NCI-H446 (cell line): Measurements from ENCODE around the gene HTR3A.
"Not testable (repeated sequence)": the region's sequence is repeated elsewhere in the genome, so short reads cannot be mapped to it uniquely, and the experiment has no call there.

Experiments used
- DNase-seq, 2 experiments: peaks; one replicate each; lab custom pipeline; 2025; lab: John Stamatoyannopoulos, UW

HTR3A gene

GRCh38 chr11:113974741-113975470 is at the start of gene HTR3A:
HTR3A (plus strand) TSS chr11:113975108; CDS start chr11:113975326, 218 bp downstream.
- peak in 1 of 2 experiments; percentile 51 for DNase-seq

DNA sequence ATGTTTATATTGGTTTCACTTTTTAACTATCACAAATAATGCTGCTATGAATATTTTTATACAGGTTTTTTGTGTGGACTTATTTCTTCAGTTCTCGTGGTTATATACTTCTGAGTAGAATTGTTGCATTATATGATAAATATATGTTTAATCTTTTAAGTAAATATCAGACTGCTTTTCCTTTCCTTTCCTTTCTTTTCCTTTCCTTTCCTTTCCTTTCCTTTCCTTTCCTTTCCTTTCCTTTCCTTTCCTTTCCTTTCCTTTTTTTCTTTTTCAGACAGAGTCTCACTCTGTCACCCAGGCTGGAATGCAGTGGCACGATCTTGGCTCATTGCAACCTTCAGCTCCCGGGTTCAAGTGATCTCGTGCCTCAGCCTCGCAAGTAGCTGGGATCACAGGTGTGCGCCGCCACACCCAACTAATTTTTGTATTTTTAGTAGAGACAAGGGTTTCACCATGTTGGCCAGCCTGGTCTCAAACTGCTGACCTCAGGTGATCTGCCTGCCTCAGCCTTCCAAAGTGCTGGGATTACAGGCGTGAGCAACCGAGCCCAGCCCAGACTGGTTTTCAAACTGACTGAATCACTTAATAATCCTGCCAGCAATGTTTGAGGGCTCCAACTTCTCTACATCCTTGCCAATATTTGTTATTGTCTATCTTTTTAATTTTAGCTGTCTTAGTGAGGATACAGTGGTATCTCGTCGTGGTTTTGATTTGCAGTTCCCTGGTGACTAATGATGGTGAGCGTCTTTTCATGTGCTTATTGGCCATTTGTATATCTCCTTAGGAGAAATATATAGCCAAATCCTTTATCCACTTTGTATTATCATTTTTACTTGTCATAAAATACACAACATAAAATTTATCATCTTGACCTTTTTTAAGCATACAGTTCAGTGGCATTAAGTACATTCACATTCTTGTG is 48.4 kb upstream of the HTR3A start:
- DNase-seq: no peak

DNA sequence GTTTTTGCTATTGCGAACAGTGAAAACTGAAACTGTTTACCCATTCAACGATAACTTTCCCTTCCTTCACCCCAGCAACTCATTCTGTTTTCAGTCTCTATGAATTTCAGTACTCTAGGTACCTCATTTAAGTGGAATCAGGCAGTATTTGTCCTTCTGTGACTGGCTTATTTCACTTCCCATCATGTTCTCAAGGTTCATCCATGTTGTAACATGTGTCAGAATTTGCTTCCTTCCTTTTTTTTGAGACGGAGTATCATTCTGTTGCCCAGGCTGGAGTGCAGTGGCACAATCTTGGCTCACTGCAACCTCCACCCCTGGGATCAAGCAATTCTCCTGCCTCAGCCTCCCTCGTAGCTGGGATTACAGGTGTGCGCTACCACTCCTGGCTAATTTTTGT is 46.6 kb upstream of the HTR3A start:
- DNase-seq: no peak

- no peak for DNase-seq
Observed at GRCh38 chr11:113932788-113933187, 42.1 kb upstream of the HTR3A start.

- DNase-seq: not testable (repeated sequence)
Observed at GRCh38 chr11:113934193-113934592, 40.7 kb upstream of the HTR3A start.

DNA sequence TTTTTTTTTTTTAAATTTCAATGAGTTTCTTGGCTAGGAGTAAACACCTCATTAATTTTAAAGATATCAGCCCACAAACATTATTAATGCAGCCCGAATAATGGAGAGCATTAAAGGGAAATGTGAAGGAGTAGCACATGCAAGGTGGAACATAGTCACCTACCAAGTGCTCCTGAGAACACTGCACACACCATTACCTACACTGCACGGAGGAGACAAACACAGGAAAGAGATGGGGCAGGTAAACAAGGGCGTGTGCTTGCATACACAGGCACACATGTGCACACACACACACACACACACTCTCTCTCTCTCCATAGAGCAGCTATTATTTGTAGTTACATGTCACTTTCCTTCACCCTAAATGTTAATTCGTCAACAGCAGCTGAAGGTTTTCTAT is 40.1 kb upstream of the HTR3A start:
- DNase-seq: no peak

- no peak for DNase-seq
Observed at GRCh38 chr11:113935858-113936257, 39.0 kb upstream of the HTR3A start.

DNA sequence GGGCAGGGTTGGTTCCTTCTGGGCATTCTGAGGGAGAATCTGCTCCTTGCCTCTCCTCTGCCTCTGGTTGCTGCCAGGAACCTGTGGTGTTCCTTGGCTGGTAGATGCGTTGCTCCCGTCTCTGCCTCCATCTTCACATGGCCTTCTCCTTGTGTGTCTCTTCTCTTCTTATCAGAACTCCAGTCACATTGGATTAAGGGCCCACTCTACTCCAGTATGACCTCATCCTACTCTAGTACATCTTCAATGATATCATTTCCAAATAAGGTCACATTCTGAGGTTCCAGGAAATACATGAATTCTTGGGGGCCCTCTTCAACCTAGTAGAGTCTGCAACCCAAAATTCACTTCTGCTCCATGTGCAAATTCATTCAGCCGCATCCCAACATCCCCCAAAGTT is 37.0 kb upstream of the HTR3A start:
- no peak for DNase-seq

- no peak for DNase-seq
Observed at GRCh38 chr11:113942256-113942655, 32.7 kb upstream of the HTR3A start.

DNA sequence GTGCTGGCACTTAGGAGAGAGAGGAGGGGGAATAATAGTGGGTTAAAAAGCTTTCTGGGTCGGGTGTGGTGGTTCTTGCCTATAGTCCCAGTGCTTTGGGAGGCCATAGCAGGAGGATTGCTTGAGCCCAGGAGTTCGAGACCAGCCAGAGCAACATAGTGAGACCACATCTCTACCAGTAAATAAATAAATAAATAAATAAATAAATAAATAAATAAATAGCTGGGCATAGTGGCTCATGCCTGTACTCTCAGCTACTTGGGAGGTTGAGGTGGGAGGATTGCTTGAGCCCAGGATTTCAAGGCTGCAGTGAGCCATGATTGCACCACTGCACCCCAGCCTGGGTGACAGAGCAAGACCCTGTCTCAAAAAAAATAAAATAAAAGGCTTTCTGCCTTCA is 28.7 kb upstream of the HTR3A start:
- not testable (repeated sequence) for DNase-seq

DNA sequence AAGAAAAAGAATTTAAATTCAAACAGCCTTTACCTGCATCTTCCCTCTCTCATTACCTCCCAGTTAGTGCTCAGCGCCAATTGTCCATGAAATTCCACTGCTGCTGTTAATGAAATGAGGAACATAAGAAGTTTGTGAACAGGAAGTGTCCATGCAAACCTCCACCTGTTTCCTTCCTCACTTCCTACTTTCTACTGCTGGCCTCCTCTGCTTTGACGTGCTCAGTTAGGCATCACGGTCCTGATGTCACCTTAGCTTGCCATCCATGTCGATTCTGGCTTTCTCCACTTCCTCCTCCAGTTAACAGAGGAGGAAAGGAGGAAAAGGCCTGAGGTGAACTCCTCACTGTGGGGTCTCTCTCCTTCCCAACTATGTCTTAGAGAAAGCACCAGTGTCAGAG is 26.9 kb upstream of the HTR3A start:
- no peak for DNase-seq

GRCh38 chr11:113949891-113950290 is 25.0 kb upstream of the HTR3A start:
- DNase-seq: no peak

DNA sequence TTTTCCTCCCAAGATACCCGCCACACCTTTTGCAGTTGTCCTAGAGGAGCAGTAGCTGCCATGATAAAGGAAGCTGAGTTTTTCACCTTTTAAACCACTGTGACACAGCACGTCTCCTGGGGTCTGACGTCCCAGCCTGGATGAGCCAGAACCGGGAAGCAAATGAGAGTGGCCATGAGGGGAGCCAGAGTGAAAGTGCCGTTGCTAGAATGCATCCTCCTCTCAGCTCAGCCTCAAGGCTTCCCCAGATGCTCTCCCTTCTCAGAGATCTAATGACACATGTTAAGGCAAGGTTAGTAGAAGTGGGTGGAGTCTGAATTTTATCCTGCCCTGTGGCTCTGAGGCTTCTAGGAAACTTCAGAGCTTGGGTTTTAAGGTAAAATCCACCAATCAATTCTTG is 23.4 kb upstream of the HTR3A start:
- no peak for DNase-seq

DNA sequence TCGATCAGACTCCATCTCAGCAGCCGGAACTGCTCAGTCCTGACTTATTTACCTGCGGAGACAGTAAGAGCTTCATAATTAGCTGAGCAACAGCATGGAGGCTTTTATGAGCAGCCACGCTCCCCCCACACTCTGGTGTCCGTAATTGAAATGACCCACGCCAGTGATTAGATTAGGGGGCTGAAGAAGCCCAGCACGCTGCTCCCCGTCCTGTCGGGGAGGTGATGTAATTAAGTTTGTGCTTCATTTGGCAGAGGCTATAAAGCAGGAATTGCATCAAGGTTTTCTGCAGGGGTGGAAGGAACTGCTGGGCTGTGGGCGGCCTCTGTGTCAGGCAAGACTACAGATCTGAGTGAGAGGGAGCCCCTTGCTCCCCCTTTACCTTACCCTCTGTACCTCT is 22.8 kb upstream of the HTR3A start:
- no peak for DNase-seq

- DNase-seq: no peak
Observed at GRCh38 chr11:113952588-113952987, 22.3 kb upstream of the HTR3A start.

DNA sequence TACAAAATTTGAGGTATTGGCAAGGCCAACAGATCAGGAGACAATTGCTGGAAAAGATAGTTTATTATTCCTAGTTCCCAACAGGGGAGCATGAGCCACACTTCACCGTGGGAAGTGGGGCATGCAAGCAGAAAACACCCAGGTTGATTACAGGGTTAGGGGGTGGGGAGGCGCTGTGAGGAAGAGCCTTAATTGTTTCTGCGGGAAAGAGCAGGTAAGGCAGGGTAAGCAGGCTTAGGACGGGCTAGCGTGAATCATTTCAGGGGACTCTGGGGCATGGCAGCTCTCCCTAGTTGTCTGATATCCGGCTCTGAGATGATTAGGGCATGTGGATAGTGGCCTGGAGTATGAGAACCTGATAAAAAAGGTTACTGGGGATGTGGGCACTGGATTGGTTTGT is 20.7 kb upstream of the HTR3A start:
- no peak for DNase-seq

GRCh38 chr11:113956986-113957385 is 17.9 kb upstream of the HTR3A start:
- no peak for DNase-seq

DNA sequence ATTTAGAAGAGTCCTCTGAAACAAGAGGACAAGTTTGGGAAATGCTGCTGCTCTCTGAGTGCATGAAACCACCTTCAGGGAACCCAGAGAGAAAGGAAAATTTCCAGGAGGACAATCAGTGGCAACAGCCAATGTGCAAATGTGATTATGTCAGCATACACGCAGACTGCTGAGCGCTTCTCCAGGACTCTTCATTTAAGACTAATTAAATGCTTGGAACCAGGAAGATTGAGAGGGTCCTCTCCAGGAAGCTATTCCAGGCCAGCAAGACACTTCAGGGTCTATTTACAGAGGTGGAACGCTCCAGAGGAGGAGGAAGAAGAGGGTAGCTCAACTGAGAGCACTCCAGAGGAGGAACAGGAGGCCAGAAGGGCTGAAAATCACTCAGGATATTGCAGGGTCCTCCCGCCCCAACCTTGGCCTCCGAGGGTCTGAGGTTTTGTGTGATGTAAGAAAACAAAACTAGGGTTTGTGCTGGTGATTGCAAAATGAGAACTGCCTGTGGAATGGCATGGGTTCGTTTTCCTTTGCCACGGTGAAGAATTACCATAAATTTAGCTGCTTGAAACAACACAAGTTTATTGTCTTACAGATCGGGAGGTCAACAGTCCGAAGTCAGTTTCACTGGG is 14.1 kb upstream of the HTR3A start:
- no peak for DNase-seq

- no peak for DNase-seq
Observed at GRCh38 chr11:113967361-113967760, 7.5 kb upstream of the HTR3A start.

GRCh38 chr11:113971506-113972195 is 3.3 kb upstream of the HTR3A start:
- no peak for DNase-seq

- DNase-seq: no peak
Observed at GRCh38 chr11:113977071-113977490, 2.2 kb downstream of the HTR3A start.

DNA sequence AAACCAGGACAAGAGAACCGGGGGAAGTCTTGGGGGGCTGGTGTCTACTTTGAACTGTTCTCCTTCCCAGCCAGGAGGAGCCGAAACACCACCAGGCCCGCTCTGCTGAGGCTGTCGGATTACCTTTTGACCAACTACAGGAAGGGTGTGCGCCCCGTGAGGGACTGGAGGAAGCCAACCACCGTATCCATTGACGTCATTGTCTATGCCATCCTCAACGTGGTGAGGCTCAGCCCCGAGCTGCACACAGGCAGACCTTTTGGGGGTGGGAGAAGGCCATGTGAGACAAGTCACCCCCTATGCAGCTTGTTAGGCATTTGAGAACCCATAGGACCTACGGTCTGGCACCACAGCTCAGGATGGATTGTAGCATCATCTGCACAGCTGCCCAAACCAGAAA is 2.8 kb downstream of the HTR3A start:
- DNase-seq: no peak
